Measurements from ENCODE around the gene DYNLRB1.
A peak's percentile ranks its signal among the peaks of the same experiment; 100 is the strongest.

Gene DYNLRB1

GRCh38 chr20:34532756-34533155, 16.5 kb downstream of the DYNLRB1 start:
- DNase-seq, result no peak

GRCh38 chr20:34534391-34535165, 18.4 kb downstream of the DYNLRB1 start:
- DNase-seq, result no peak

GRCh38 chr20:34535301-34535840, 19.1 kb downstream of the DYNLRB1 start:
- DNase-seq, result peak in 1 of 51 donors; percentile 50

- DNase-seq, result no peak
Observed at GRCh38 chr20:34535857-34536256, 19.6 kb downstream of the DYNLRB1 start.

GRCh38 chr20:34536798-34537394, 20.7 kb downstream of the DYNLRB1 start:
- DNase-seq, result peak in 20 of 51 donors; percentile 8 to 53 (median 25)

- DNase-seq, result no peak
Observed at GRCh38 chr20:34537651-34538050, 21.4 kb downstream of the DYNLRB1 start.

GRCh38 chr20:34538671-34539123, 22.5 kb downstream of the DYNLRB1 start:
- DNase-seq, result peak in 21 of 51 donors; percentile 8 to 69 (median 39)

GRCh38 chr20:34539756-34540155, 23.5 kb downstream of the DYNLRB1 start:
- no peak for DNase-seq

GRCh38 chr20:34540596-34541263, 24.5 kb downstream of the DYNLRB1 start:
- no peak for DNase-seq

GRCh38 chr20:34541264-34541901, 25.2 kb downstream of the DYNLRB1 start:
- no peak for DNase-seq

- DNase-seq, result no peak
Observed at GRCh38 chr20:34541917-34542316, 25.7 kb downstream of the DYNLRB1 start.

- no peak for DNase-seq
Observed at GRCh38 chr20:34542439-34542838, 26.2 kb downstream of the DYNLRB1 start.

GRCh38 chr20:34543463-34544056, 27.3 kb downstream of the DYNLRB1 start:
- DNase-seq, result no peak

GRCh38 chr20:34544109-34544796, 28.0 kb downstream of the DYNLRB1 start:
- DNase-seq, result no peak

GRCh38 chr20:34546751-34547181, 30.5 kb downstream of the DYNLRB1 start:
- DNase-seq, result no peak

- DNase-seq, result no peak
Observed at GRCh38 chr20:34547844-34548613, 31.8 kb downstream of the DYNLRB1 start.

- DNase-seq, result peak in 3 of 51 donors; percentile 10 to 25 (median 14)
Observed at GRCh38 chr20:34549291-34549928, 33.2 kb downstream of the DYNLRB1 start.

GRCh38 chr20:34549929-34550305, 33.7 kb downstream of the DYNLRB1 start:
- DNase-seq, result no peak

- no peak for DNase-seq
Observed at GRCh38 chr20:34552569-34552968, 36.3 kb downstream of the DYNLRB1 start.

Data from hypothalamus (tissue), 51 donors.